HCT116 (cell line): ENCODE measurements around the gene CELF2. TPM values are rescaled to one million over a fixed set of nuclear protein-coding genes. Genes with fewer than 3 reads are reported as not detected.

Experiments used
- ATAC-seq: fragments of 200-7000 bp; cut with Tn5 transposase; 2 replicates; pipeline ENCODE4 v1.9.1; 2020; ENCODE audit warnings: mild to moderate bottlenecking, moderate library complexity
- BruUV-seq: library from RNA; stranded (reverse); fragments of 400-500 nt; replicated peaks from 2 replicates; lab custom pipeline; 2021; lab: Mats Ljungman, UMichigan
- CTCF ChIA-PET: fragments of 300-600 bp; sonication (Branson Sonifier 250); formaldehyde crosslinking; loops from one replicate; lab custom pipeline; 2021; ENCODE audit warnings: antibody characterized with exemption; lab: Charles Lee
- POLR2A ChIA-PET: fragments of 300-600, 350-600 bp; sonication (Branson Sonifier 250); formaldehyde crosslinking; loops from one replicate; lab custom pipeline; 2021; ENCODE audit warnings: antibody characterized with exemption; lab: Charles Lee
- RAD21 ChIA-PET, 2 experiments: fragments of 300-600 bp; sonication (Branson Sonifier 250); formaldehyde crosslinking; loops; one replicate each; lab custom pipeline; 2023; ENCODE audit warnings: low total read pairs in 2 of 2; ENCODE audit not compliant: uncharacterized antibody in 2 of 2, unreplicated experiment in 2 of 2, low non-redundant PET in 1 of 2; lab: Charles Lee
- DNase-seq: peaks from one replicate; pipeline ENCODE4 v3.0.0-alpha.2; 2010; ENCODE audit warnings: low read depth, low spot score
- H2AFZ ChIP-seq: fragments of 200-600 bp; shearing (Covaris generic), sonication (generic); 2 replicates; pipeline ENCODE4 v1.6.1; 2017; ENCODE audit warnings: low read depth, mixed run types, mixed read lengths, antibody characterized with exemption, low read length; ENCODE audit not compliant: poor library complexity, severe bottlenecking
- H3K27ac ChIP-seq: 2 replicates; pipeline ENCODE4 v1.5.1; 2012; ENCODE audit warnings: low read depth, low read length
- H3K27me3 ChIP-seq: fragments of 200-600 bp; sonication (generic); 2 replicates; pipeline ENCODE4 v1.6.1; 2016; ENCODE audit warnings: mixed run types, low read length, mixed read lengths; ENCODE audit not compliant: insufficient read depth
- H3K36me3 ChIP-seq, 2 experiments: fragments of 200-500 bp in 1 of 2; fragments of 200-600 bp in 1 of 2; sonication (Bioruptor generic) in 1 of 2; sonication (generic) in 1 of 2; 2 replicates each; pipeline versions ENCODE4 v1.5.1 to v1.6.1; 2014 to 2016; ENCODE audit warnings: low read length in 2 of 2, inconsistent platforms in 1 of 2, mixed read lengths in 1 of 2, mixed run types in 1 of 2; ENCODE audit not compliant: insufficient read depth in 2 of 2, control insufficient read depth in 1 of 2
- H3K4me1 ChIP-seq, 2 experiments: fragments of 200-600 bp in 1 of 2; sonication (generic) in 1 of 2; 2 replicates each; pipeline versions ENCODE4 v1.5.1 to v1.6.1; 2012 to 2017; ENCODE audit warnings: low read length in 2 of 2, inconsistent platforms in 1 of 2, mild to moderate bottlenecking in 1 of 2, mixed read lengths in 1 of 2, mixed run types in 1 of 2, moderate library complexity in 1 of 2; ENCODE audit not compliant: insufficient read depth in 2 of 2, control insufficient read depth in 1 of 2
- H3K4me2 ChIP-seq: fragments of 200-600 bp; sonication (generic); 2 replicates; pipeline ENCODE4 v1.6.1; 2017; ENCODE audit warnings: mixed run types, low read length, mixed read lengths
- H3K4me3 ChIP-seq, 2 experiments: fragments of 200-600 bp in 1 of 2; sonication (generic) in 1 of 2; replicated peaks in 1 of 2; 2 replicates each; pipeline ENCODE4 v1.5.1; 2011 to 2016; ENCODE audit warnings: low read length in 2 of 2, control low read depth in 1 of 2, low read depth in 1 of 2, mild to moderate bottlenecking in 1 of 2, mixed read lengths in 1 of 2, mixed run types in 1 of 2
- H3K79me2 ChIP-seq: fragments of 200-600 bp; sonication (generic); 2 replicates; pipeline ENCODE4 v1.6.1; 2017; ENCODE audit warnings: mild to moderate bottlenecking, mixed run types, low read length, moderate library complexity, mixed read lengths; ENCODE audit not compliant: insufficient read depth
- H3K9ac ChIP-seq: fragments of 200-600 bp; sonication (generic); 2 replicates; pipeline ENCODE4 v1.6.1; 2016; ENCODE audit warnings: low read length, mixed read lengths
- H3K9me2 ChIP-seq: fragments of 200-600 bp; sonication (generic), shearing (Covaris generic); 2 replicates; pipeline ENCODE4 v1.6.1; 2017; ENCODE audit warnings: mixed run types, mild to moderate bottlenecking, moderate library complexity; ENCODE audit not compliant: insufficient read depth
- H3K9me3 ChIP-seq, 2 experiments: fragments of 200-500 bp in 1 of 2; fragments of 200-600 bp in 1 of 2; sonication (Bioruptor generic) in 1 of 2; sonication (generic) in 1 of 2; 2 replicates each; pipeline ENCODE4 v1.6.1; 2014 to 2017; ENCODE audit warnings: low read length in 2 of 2, mixed read lengths in 2 of 2, inconsistent platforms in 1 of 2, low read depth in 1 of 2, mild to moderate bottlenecking in 1 of 2, mixed run types in 1 of 2, moderate library complexity in 1 of 2; ENCODE audit not compliant: control insufficient read depth in 1 of 2, insufficient read depth in 1 of 2
- H4K20me1 ChIP-seq: fragments of 200-600 bp; sonication (generic), shearing (Covaris generic); 2 replicates; pipeline ENCODE4 v1.6.1; 2017; ENCODE audit warnings: mixed run types, mild to moderate bottlenecking, moderate library complexity; ENCODE audit not compliant: insufficient read depth
- ATF3 ChIP-seq: IDR thresholded peaks from 2 replicates; pipeline ENCODE4 v1.6.1; 2012
- CBX3 ChIP-seq: IDR thresholded peaks from 2 replicates; pipeline ENCODE4 v1.6.1; 2012; ENCODE audit warnings: low read depth
- CEBPB ChIP-seq: IDR thresholded peaks from 2 replicates; pipeline ENCODE4 v1.6.1; 2012; ENCODE audit warnings: low read depth
- EGR1 ChIP-seq: IDR thresholded peaks from 2 replicates; pipeline ENCODE4 v1.6.1; 2012; ENCODE audit warnings: low read depth
- ELF1 ChIP-seq: IDR thresholded peaks from 2 replicates; pipeline ENCODE4 v1.6.1; 2012; ENCODE audit warnings: low read depth, borderline replicate concordance
- EZH2 ChIP-seq: fragments of 200-600 bp; sonication (generic); IDR thresholded peaks from 2 replicates; pipeline ENCODE4 v1.6.1; 2017; ENCODE audit warnings: antibody characterized with exemption, mixed run types
- EZH2phosphoT487 ChIP-seq: fragments of 200-600 bp; IDR thresholded peaks from 2 replicates; pipeline ENCODE4 v1.6.1; 2018; ENCODE audit warnings: antibody characterized with exemption, borderline replicate concordance
- FOSL1 ChIP-seq: IDR thresholded peaks from 2 replicates; pipeline ENCODE4 v1.6.1; 2012; ENCODE audit warnings: low read depth
- JUND ChIP-seq: IDR thresholded peaks from 2 replicates; pipeline ENCODE4 v1.6.1; 2012
- MAX ChIP-seq: IDR thresholded peaks from 2 replicates; pipeline ENCODE4 v1.6.1; 2012
- POLR2A ChIP-seq: IDR thresholded peaks from 2 replicates; pipeline ENCODE4 v1.7.0; 2011; ENCODE audit warnings: borderline replicate concordance; ENCODE audit not compliant: insufficient read depth, insufficient read length; ENCODE audit errors: extremely low read depth
- POLR2AphosphoS5 ChIP-seq: IDR thresholded peaks from 2 replicates; pipeline ENCODE4 v1.6.1; 2011; ENCODE audit warnings: mild to moderate bottlenecking, low read depth, low read length, moderate library complexity
- SIN3A ChIP-seq: IDR thresholded peaks from 2 replicates; pipeline ENCODE4 v1.6.1; 2012; ENCODE audit warnings: low read depth
- SRF ChIP-seq: IDR thresholded peaks from 2 replicates; pipeline ENCODE4 v1.6.1; 2012; ENCODE audit warnings: low read depth
- TCF7L2 ChIP-seq: IDR thresholded peaks from 2 replicates; pipeline ENCODE4 v1.7.0; 2011; ENCODE audit warnings: borderline replicate concordance, inconsistent platforms; ENCODE audit not compliant: insufficient read depth, insufficient read length; ENCODE audit errors: extremely low read depth
- YY1 ChIP-seq: IDR thresholded peaks from 2 replicates; pipeline ENCODE4 v1.6.1; 2011; ENCODE audit warnings: low read length, low read depth, moderate library complexity, mild to moderate bottlenecking; ENCODE audit not compliant: insufficient replicate concordance; ENCODE audit errors: extremely low read depth
- ZFX ChIP-seq: fragments of 450-650 bp; IDR thresholded peaks from 2 replicates; pipeline ENCODE4 v1.6.1; 2017
- ZNF274 ChIP-seq: fragments of 200-500 bp; sonication (Bioruptor generic); IDR thresholded peaks from 2 replicates; pipeline ENCODE4 v1.6.1; 2014; ENCODE audit warnings: mild to moderate bottlenecking, low read depth, low read length, inconsistent platforms
- intact Hi-C: fragments of 100-400 bp; cut with micrococcal nuclease; formaldehyde crosslinking; loops from 2 replicates; pipeline ENCODE4 v1.10.0; 2022
- total RNA-seq: library from RNA; stranded (reverse); gene quantifications from one replicate; pipeline ENCODE4 v1.2.1, GENCODE V29; 2021; ENCODE audit not compliant: unreplicated experiment
- TF ChIP-seq, protein P1 (sequence below): IDR thresholded peaks from 2 replicates; pipeline ENCODE4 v1.6.1; 2012; ENCODE audit warnings: low read depth
- TF ChIP-seq, protein P2 (sequence below), 3 experiments: fragments of 200-600 bp in 1 of 3; sonication (generic) in 1 of 3; IDR thresholded peaks in 2 of 3; conservative IDR thresholded peaks in 1 of 3; 2 replicates each; pipeline ENCODE4 v1.5.1; 2012 to 2017; ENCODE audit warnings: low read depth in 2 of 3, low read length in 2 of 3, antibody characterized with exemption in 1 of 3, borderline replicate concordance in 1 of 3, control low read depth in 1 of 3, mild to moderate bottlenecking in 1 of 3, mixed read lengths in 1 of 3, mixed run types in 1 of 3, moderate library complexity in 1 of 3; ENCODE audit not compliant: insufficient read depth in 1 of 3

The CELF2 gene
- total RNA-seq, 1 experiment from 2014 or later, result 0.66 TPM

- TF ChIP-seq ATF3, result no peak
These were observed 47.2 kb downstream of the CELF2 start (continued) for GRCh38 chr10:11064832-11065231.

GRCh38 chr10:11065567-11065966 is 47.9 kb downstream of the CELF2 start:
- Histone ChIP-seq H3K9ac (no peak overlapping the region), H4K20me1 (no peaks in the 10 kb centered on the region), H3K36me3 (no peaks in the 10 kb centered on the region), H3K4me2 (no peak overlapping the region), H3K4me3 (no peak overlapping the region), H3K9me2 (no peaks in the 10 kb centered on the region), H2AFZ (no peak overlapping the region), H3K4me1 (no peaks in the 10 kb centered on the region), H3K79me2 (no peaks in the 10 kb centered on the region), H3K27ac (no peak overlapping the region), H3K27me3 (no peaks in the 10 kb centered on the region), H3K9me3 (peaks cover 0 to 7% of the 10 kb centered on the region in 2 experiments; a peak in 1 of 4 replicates)
- BruUV-seq, result no TSS peak
- intact Hi-C loops, result no loop called here
- CTCF ChIA-PET, result no interaction called here
- ATAC-seq (no peak), DNase-seq (no peak)
- RAD21 ChIA-PET, result no interaction called here
- TF ChIP-seq ZFX (no peak), FOSL1 (no peak), CBX3 (no peak), EGR1 (no peak), CEBPB (no peak), JUND (no peak), POLR2A (no peak), TCF7L2 (no peak), YY1 (no peak), MAX (no peak), EZH2phosphoT487 (no peak), ZNF274 (no peak), POLR2AphosphoS5 (no peak), ATF3 (no peak), SIN3A (no peak), ELF1 (no peak), EZH2 (no peak), SRF (no peak)
- TF ChIP-seq, protein P1, sequence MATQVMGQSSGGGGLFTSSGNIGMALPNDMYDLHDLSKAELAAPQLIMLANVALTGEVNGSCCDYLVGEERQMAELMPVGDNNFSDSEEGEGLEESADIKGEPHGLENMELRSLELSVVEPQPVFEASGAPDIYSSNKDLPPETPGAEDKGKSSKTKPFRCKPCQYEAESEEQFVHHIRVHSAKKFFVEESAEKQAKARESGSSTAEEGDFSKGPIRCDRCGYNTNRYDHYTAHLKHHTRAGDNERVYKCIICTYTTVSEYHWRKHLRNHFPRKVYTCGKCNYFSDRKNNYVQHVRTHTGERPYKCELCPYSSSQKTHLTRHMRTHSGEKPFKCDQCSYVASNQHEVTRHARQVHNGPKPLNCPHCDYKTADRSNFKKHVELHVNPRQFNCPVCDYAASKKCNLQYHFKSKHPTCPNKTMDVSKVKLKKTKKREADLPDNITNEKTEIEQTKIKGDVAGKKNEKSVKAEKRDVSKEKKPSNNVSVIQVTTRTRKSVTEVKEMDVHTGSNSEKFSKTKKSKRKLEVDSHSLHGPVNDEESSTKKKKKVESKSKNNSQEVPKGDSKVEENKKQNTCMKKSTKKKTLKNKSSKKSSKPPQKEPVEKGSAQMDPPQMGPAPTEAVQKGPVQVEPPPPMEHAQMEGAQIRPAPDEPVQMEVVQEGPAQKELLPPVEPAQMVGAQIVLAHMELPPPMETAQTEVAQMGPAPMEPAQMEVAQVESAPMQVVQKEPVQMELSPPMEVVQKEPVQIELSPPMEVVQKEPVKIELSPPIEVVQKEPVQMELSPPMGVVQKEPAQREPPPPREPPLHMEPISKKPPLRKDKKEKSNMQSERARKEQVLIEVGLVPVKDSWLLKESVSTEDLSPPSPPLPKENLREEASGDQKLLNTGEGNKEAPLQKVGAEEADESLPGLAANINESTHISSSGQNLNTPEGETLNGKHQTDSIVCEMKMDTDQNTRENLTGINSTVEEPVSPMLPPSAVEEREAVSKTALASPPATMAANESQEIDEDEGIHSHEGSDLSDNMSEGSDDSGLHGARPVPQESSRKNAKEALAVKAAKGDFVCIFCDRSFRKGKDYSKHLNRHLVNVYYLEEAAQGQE, result no peak
- TF ChIP-seq, protein P2, sequence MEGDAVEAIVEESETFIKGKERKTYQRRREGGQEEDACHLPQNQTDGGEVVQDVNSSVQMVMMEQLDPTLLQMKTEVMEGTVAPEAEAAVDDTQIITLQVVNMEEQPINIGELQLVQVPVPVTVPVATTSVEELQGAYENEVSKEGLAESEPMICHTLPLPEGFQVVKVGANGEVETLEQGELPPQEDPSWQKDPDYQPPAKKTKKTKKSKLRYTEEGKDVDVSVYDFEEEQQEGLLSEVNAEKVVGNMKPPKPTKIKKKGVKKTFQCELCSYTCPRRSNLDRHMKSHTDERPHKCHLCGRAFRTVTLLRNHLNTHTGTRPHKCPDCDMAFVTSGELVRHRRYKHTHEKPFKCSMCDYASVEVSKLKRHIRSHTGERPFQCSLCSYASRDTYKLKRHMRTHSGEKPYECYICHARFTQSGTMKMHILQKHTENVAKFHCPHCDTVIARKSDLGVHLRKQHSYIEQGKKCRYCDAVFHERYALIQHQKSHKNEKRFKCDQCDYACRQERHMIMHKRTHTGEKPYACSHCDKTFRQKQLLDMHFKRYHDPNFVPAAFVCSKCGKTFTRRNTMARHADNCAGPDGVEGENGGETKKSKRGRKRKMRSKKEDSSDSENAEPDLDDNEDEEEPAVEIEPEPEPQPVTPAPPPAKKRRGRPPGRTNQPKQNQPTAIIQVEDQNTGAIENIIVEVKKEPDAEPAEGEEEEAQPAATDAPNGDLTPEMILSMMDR (IDR thresholded peaks at IDR 0.05 in 2 of 3, conservative IDR thresholded peaks at IDR 0.05 in 1 of 3; ENCODE audit: borderline replicate concordance in 1 of 3, insufficient read depth in 1 of 3, low read depth in 2 of 3, low read length in 2 of 3), result no peak
- POLR2A ChIA-PET, result no interaction called here
